HG02588 (cell line): Measurements from ENCODE around the gene SAV1.

Source experiments
- ATAC-seq: cut with Tn5 transposase; IDR thresholded peaks from one replicate; pipeline ENCODE4 v1.9.1; 2021; ENCODE audit warnings: mild to moderate bottlenecking, moderate library complexity; ENCODE audit not compliant: unreplicated experiment

The SAV1 gene

GRCh38 chr14:50610465-50610864 is 57.6 kb downstream of the SAV1 start:
- ATAC-seq: no peak

GRCh38 chr14:50608302-50608851 is 59.7 kb downstream of the SAV1 start:
- no peak for ATAC-seq

- no peak for ATAC-seq
Measured at GRCh38 chr14:50607761-50608160, 60.3 kb downstream of the SAV1 start.

- no peak for ATAC-seq
Measured at GRCh38 chr14:50607181-50607580, 60.9 kb downstream of the SAV1 start.

- ATAC-seq: no peak
Measured at GRCh38 chr14:50606468-50606867, 61.6 kb downstream of the SAV1 start.

GRCh38 chr14:50605766-50606165 is 62.3 kb downstream of the SAV1 start:
- no peak for ATAC-seq

GRCh38 chr14:50603565-50603964 is 64.5 kb downstream of the SAV1 start:
- ATAC-seq: no peak

GRCh38 chr14:50602035-50602434 is 66.1 kb downstream of the SAV1 start:
- no peak for ATAC-seq

- ATAC-seq: no peak
Measured at GRCh38 chr14:50601394-50601793, 66.7 kb downstream of the SAV1 start.

- ATAC-seq: no peak
Measured at GRCh38 chr14:50600849-50601248, 67.3 kb downstream of the SAV1 start.

- no peak for ATAC-seq
Measured at GRCh38 chr14:50599700-50600444, 68.2 kb downstream of the SAV1 start.

GRCh38 chr14:50598765-50599164 is 69.3 kb downstream of the SAV1 start:
- no peak for ATAC-seq

- ATAC-seq: no peak
Measured at GRCh38 chr14:50594577-50595316, 73.4 kb downstream of the SAV1 start.

GRCh38 chr14:50590464-50590863 is 77.6 kb downstream of the SAV1 start:
- no peak for ATAC-seq
